HG02588 (cell line): ENCODE results near the gene R3HDM4.
"Not testable (repeated sequence)": the region's sequence is repeated elsewhere in the genome, so short reads cannot be mapped to it uniquely, and the experiment has no call there.

Experiments
- ATAC-seq: cut with Tn5 transposase; IDR thresholded peaks from one replicate; pipeline ENCODE4 v1.9.1; 2021; ENCODE audit warnings: mild to moderate bottlenecking, moderate library complexity; ENCODE audit not compliant: unreplicated experiment

Gene R3HDM4

DNA sequence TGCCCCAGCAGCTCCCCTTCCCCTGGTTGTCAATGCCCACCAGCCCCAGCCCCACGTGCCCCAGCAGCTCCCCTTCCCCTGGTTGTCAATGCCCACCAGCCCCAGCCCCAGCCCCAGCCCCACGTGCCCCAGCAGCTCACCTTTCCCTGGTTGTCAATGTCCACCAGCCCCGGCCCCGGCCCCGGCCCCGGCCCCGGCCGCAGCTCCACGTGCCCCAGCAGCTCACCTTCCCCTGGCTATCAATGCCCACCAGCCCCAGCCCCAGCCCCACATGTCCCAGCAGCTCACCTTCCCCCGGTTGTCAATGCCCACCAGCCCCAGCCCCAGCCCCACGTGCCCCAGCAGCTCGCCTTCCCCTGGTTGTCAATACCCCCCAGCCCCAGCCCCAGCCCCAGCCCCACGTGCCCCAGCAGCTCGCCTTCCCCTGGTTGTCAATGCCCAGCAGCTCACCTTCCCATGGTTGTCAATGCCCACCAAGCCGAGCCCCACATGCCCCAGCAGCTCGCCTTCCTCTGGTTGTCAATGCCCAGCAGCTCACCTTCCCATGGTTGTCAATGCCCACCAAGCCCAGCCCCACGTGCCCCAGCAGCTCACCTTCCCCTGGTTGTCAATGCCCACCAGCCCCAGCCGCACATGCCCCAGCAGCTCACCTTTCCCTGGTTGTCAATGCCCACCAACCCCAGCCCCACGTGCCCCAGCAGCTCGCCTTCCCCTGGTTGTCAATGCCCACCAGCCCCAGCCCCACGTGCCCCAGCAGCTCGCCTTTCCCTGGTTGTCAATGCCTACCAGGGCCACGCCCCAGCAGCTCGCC, 34.1 kb downstream of the R3HDM4 start:
- not testable (repeated sequence) for ATAC-seq

DNA sequence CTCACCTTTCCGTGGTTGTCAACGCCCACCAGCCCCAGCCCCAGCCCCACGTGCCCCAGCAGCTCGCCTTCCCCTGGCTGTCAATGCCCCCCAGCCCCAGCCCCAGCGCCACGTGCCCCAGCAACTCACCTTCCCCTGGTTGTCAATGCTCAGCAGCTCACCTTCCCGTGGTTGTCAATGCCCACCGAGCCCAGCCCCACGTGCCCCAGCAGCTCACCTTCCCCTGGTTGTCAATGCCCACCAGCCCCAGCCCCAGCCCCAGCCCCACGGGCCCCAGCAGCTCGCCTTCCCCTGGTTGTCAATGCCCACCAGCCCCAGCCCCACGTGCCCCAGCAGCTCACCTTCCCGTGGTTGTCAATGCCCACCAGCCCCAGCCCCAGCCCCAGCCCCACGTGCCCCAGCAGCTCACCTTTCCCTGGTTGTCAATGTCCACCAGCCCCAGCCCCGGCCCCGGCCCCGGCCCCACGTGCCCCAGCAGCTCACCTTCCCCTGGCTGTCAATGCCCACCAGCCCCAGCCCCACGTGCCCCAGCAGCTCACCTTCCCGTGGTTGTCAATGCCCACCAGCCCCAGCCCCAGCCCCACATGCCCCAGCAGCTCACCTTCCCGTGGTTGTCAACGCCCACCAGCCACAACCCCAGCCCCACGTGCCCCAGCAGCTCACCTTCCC, 34.9 kb downstream of the R3HDM4 start:
- not testable (repeated sequence) for ATAC-seq

DNA sequence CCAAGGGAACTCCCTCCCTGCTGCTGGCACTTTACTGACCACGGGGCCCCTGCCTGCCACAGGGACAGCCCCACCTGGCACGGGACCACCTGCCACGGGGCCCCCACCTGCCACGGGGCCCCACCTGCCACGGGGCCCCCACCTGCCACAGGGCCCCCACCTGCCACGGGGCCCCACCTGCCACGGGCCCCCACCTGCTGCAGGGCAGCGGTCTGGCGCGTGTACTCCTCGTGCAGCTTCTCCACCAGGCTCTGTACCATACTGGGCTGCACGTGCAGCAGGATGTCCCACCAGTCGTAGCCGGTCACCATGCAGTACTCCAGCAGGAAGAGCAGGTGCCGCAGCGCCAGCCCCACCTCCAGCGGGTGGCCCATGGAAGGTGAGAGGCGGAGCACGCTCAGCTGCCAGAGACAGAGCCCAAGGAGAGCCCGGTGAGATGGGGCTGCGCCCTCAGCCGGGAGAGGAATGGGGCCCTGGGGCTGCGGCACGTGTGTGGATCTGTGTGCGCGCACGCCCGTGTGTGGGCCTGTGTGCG, 36.2 kb downstream of the R3HDM4 start:
- no peak for ATAC-seq

DNA sequence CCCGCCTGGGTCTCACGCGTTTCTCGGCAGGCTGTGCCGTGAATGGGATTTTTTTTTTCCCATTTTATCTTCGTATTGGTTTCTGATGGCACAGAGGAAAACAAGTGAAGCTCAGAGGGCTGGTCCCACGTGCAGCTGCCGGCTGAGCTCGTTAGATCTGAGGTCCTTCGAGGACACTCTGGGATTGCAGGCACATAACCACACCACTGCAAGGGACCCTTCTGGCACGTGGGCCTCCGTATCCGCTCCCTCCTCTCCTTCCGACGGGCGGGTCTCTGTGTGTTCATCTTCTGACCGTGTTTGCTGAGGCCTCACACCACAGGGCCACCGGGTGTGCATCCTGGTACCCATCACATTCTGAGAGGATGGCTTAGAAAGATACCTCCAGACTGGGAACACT, 36.9 kb downstream of the R3HDM4 start:
- ATAC-seq = no peak

DNA sequence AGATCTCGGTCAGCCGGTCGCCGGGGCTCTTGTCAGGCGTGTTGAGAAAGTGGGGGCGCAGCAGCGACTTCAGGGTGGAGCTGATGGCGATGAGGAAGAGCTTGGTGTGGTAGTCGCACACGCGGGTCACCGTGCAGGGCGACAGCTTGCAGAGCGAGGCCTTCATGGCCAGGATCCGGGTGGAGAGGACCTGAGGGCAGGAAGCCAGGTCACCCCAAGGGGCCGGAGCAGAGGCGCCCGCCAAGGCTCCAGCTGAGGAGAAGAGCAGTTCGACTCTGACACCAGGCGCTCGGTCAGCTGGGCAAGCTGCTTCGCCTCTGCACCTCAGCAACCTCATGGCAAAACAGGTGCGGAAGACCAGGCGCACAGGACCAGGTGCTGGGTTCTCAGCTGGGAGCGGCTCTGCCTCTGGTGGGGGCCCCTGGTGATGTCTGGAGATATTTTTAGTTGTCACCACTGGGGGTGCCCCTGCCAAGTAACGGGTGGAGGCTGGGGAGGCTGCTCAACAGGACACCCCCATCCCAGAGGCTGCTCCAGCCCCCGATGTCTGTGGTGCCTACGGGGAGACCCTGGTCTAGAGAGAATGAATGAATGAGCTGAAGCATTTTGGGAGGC, 37.6 kb downstream of the R3HDM4 start:
- no peak for ATAC-seq

DNA sequence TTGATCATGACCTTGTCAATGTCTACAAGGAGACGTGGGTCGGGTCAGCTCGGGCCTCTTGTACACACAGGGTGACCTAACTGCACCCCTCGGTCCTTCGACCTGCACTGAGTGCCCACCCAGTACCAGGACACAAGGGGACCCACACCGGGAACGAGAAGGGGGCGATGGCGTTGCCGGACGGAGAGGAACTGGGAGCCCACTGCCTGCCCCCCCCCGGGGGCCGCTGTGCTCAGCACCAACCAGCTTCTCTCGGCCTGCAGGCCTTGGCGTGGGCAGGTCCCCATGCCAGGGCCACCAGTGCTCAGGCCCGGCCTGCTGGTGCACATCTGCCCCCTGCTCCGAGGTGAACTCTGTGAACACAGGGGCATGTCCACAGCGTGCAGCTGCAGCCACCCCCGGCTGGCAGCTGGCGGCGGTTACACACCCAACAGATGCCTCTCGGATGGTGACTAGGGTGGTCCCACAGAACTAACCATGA, 39.4 kb downstream of the R3HDM4 start:
- ATAC-seq = no peak

DNA sequence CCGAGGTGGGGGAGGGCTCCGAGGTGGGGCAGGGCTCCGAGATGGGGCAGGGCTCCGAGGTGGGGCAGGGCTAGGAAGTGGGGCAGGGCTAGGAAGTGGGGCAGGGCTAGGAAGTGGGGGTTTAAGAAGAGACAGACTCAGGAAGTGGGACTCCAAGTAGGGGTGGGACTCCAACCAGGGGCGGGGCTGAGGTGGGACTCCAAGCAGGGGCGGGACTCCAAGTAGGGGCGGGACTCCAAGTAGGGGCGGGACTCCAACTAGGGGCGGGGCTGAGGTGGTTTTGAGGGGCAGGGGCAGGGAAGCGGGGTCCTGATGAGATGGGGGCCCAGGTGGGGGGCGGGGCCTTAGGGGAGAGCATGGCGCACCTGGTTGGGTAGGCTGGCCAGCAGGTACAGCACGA, 39.9 kb downstream of the R3HDM4 start:
- no peak for ATAC-seq

DNA sequence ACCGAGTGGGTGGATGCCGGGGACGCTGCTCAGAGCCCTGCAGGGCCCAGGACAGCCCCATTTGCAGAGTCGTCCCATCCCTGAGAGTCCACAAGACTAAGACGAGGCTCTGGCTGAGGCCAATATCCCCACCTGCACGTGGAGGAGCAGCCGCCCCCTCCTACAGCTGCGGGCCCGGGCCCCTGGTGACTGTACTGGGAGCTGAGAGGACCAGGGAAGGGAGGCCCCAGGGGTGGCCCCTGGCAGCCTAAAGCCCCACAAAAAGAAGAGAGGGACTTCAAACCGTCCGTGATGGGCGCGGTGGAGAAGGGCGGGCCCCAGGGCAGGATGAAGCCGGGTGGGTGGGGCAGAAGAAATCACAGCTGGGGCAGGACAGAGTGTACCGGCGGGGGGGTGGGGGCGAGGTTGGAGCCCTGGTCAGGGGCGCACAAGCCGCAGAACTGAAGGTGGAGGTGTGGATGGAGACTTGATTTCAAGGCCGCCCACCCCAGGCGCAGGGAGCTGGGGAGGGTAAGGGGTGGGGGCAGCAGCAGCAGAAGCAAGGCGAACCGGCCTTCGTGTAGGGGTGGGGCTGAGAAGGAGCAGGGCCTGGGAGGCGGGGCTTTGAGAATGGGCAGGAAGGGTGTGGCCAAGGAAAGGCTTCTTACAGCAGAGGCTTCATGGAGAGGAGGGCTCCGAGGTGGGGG, 40.6 kb downstream of the R3HDM4 start:
- ATAC-seq = no peak

DNA sequence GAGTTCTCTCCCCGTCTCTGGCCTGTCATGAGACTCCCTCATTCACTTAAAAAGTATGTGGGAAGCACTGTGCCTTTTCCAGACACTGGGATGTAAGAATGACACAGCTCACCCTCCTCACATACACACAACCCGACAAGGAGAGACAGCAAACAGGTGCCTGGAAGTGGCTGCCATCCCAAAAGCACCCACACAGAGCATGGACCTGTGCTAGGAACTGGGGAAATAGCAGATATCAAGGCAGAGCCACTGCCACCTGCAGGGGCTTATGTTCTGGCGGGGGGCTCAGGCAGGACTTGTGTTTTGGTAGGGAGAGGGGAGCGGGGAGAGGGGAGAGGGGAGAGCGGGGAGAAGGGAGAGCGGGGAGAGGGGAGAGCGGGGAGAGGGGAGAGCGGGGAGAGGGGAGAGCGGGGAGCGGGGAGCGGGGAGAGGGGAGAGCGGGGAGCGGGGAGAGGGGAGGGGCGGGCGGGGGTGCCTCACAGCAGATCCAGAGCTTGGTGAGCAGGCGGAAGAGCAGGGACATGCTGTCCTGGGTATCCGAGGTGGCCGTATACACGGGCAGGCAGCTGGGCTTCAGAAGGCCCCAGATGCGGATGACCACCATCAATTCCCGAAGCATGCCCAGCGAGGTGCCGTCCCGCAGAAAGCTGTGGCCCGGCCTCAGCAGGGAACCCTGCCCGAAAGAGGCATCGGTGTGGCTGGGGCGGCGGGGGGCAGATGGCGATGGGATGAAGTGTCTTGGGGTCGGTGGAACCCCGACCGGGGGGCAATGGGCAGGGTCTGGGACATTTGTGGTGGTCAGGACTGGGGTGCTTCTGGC, 41.4 kb downstream of the R3HDM4 start:
- no peak for ATAC-seq

DNA sequence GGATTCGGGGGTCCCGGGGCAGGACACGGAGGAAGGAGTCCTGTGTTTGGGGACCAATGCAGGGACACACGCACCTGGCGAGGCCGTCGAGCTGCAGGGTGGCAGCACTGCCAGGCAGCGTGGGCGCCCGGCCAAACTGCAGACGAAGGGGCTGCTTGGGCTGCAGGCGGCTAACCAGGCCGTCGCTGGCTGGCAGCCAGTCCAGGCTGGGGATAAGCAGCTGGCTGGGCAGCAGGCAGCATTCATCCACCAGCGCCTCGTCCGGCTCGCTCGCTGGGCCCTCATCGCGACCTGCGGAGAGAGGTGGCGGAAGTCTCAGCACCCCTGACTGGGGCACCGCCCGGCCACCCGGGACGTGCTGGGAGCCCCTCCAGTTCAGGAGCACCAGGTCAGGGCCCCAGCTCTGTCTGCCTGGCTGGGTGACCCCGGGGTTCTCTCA, 42.0 kb downstream of the R3HDM4 start:
- no peak for ATAC-seq

DNA sequence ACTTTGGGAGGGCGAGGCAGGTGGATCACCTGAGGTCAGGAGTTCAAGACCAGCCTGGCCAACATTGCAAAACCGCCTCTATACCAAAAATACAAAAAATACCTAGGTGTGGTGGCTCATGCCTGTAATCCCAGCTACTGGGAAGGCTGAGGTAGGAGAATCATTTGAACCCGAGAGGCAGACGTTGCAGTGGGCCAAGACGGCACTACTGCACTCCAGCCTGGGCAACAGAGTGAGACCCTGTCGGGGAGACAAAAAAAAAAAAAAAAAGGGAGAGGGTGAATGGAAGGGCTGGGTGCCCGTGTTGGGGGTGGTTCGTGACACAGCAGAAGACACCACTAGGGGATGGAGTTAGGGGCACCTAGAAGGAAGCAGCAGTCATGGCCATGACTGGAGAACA, 42.7 kb downstream of the R3HDM4 start:
- no peak for ATAC-seq

DNA sequence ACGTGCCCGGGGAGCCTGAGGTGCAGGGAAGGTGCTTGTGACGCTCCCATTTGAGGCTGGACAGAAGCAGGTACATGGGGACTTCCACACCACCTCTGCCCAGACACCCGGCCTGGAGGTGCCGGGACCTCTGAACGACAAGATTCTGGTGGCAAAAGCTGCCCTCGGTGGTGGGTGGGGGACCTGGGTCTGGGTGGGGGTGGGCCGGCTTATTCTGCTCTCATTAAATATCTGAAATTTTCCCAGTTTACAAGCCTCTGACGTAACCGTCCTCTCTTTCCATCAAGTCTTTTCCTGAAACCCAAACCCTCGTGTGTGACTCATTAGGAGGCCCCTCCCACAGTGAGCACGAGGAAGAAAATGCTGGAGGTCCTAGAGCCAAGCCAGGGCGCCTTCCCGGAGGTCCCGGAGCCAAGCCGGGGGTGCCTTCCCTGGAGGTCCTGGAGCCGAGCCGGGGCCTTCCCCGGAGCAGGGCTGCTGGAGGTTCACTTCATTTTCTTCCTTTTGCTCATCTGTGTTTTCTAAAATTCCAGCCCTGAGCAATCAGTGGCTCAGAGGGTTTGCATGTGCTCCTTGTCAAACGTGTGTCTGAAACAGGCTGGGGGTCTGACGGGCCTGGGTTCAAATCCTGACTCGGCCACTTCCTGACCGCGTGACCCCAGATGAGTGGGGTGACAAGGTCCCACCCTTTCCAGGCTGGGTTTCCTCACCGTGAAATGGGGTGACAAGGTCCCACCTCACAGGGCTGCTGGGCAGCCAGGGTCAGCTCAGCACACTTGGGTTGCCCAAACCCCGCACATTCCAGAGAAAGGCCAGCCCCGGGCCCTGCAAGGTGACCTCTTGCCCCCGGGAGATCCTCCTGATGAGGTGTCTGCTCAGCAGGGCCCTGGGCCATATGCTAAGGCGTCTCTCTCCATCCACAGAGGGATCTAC, 43.5 kb downstream of the R3HDM4 start:
- ATAC-seq = no peak

DNA sequence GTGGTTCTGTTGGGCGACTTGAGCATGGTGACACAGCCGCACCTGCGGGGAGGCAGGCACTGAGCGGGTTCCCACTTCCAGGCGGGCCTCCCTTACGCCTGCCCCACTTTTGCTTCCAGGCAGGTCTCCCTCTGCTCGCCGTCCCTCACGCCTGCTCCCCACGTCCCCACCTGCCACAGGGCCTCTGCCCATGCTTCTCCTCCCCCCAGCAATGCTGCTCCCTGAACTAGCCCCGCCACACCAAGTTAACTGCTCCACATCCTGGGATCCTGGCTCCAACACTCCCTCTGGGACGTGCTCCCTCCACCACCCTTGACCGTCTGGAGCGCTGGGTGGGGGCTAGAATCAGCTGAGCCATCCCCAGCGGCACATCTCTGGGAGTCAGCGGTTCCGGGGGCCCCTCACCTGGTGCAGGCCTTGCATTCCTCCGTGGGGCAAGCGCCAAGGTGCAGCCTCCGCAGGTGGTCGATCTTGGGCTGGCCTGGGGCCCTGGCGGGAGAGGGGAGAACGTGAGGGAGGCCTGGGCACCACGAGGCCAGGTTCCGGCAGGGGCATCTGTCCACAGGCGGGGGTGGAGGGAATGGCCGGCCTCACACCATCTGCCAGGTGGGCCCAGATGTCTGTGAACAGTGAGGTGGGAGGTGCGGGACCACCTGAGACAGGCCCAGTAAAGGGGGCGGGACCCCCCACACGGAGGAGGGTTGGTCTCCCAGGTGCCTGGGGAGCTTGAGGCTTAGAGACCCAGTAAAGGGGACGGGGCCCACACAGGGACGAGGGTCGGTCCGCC, 44.4 kb downstream of the R3HDM4 start:
- ATAC-seq = no peak

DNA sequence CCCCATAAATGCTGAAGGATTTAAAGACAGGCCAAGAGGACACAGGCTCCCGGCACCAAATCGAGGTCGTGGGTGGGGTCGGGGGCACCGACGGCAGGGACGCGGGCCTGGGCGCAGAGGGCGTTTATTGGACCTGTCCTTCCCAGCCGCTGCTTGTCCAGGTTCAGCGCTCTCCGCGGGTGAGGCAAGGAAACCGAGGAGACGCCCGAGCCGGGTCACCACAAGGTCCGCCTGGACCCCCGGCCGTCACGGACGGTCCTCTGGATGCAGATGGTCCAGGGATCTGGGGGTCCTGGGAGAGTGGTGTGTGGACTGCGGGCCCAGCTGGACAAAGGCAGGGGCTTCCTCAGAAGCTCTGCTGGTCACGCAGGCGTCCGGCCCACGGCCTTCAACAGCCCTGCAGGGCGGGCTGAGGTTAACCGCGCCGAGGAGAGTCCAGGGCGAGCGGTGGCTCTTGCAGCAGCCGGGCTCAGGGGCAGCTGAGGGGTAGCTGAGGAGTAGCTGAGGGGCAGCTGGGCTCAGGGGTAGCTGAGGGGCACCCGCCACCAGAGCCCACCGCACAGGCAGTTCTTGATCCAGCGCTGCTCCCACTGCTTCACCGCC, 45.1 kb downstream of the R3HDM4 start:
- no peak for ATAC-seq

DNA sequence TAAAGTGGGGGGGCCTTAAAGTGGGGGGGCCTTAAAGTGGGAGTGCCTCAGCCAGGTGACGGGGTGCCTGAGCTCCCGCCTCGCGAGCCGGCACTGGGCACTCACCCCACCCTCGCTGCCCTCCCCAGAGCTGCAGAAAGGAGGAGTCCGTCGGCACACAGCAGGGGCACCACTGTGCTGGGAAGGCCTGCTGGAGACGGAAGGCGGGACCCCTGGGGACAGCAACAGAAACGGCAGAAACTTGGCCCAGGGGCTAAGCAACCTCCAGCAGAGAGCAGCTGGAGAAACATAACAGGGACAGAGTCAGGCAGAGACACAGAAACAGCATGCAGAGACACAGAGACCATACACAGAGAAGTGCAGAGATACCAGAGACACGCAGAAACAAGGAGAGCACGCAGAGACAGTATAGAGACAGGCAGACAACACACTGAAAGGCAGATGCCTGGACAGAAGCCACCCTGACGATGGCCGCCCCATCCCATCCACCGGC, 45.7 kb downstream of the R3HDM4 start:
- ATAC-seq = no peak

DNA sequence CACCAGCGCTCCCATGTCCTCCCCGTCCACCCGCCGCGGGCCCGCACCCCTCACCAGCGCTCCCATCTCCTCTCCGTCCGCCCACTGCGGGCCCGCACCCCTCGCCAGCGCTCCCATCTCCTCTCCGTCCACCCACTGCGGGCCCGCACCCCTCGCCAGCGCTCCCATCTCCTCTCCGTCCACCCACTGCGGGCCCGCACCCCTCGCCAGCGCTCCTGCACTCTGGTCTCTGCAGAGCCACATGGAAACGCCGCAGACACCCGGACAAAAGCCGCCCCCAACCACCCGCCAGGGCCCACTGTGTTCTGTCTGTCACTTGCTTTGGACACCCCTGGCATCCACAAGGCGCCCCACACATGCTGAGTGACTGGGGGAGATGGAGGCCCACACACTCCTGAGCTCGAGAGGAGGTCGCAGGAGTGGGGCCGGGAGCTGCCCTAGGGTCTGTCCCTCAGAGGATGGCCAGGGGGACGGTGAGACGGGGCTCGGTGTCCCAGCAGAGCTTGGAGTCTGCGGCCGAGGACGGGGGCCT, 46.2 kb downstream of the R3HDM4 start:
- no peak for ATAC-seq

DNA sequence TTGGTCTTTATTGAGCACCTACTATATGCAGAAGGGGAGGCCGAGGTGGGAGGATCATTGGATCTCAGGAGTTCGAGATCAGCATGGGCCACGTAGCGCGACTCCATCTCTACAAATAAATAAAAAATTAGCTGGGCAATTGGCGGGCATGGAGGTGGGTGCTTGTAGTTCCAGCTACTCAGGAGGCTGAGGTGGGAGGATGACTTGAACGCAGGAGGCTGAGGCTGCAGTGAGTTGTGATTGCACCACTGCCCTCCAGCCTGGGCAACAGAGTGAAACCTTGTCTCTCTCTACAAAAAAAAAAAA, 49.8 kb downstream of the R3HDM4 start:
- ATAC-seq = no peak
